Type B pancreatic cell (in vitro differentiated cells): ENCODE results near the gene CHST13. TPM values are rescaled to one million over a fixed set of nuclear protein-coding genes. Genes with fewer than 3 reads are reported as not detected.

Experiments
- DNase-seq: peaks from one replicate; pipeline ENCODE4 v3.0.0; 2021; ENCODE audit warnings: mixed read lengths; ENCODE audit not compliant: unreplicated experiment; ENCODE audit errors: extremely low spot score
- H3K27ac Mint-ChIP-seq: 2 replicates; pipeline ENCODE4 v1.8.0; 2021; ENCODE audit warnings: mild to moderate bottlenecking, mixed read lengths
- H3K27me3 Mint-ChIP-seq: 2 replicates; pipeline ENCODE4 v1.8.0; 2021; ENCODE audit warnings: mixed read lengths
- H3K36me3 Mint-ChIP-seq: 2 replicates; pipeline ENCODE4 v1.8.0; 2021; ENCODE audit warnings: mixed read lengths
- H3K4me1 Mint-ChIP-seq: one replicate; pipeline ENCODE4 v1.8.0; 2021; ENCODE audit warnings: mixed read lengths; ENCODE audit not compliant: unreplicated experiment
- H3K4me3 Mint-ChIP-seq: 2 replicates; pipeline ENCODE4 v1.8.0; 2021; ENCODE audit warnings: mild to moderate bottlenecking, mixed read lengths
- H3K9me3 Mint-ChIP-seq: 2 replicates; pipeline ENCODE4 v1.8.0; 2021; ENCODE audit warnings: mixed read lengths
- CTCF ChIP-seq: fragments of 200-600 bp; sonication (generic); conservative IDR thresholded peaks from 2 replicates; pipeline ENCODE4 v1.5.0; 2021; ENCODE audit warnings: antibody characterized with exemption, mild to moderate bottlenecking
- total RNA-seq: library from RNA; stranded (reverse); gene quantifications from 2 replicates; pipeline ENCODE4 v1.2.1, GENCODE V29; 2021; ENCODE audit warnings: low replicate concordance

The CHST13 gene
- total RNA-seq, 1 donor from 2014 or later: 0.31 TPM

- DNase-seq: peak; percentile 58
- no peak overlapping the region for H3K27ac Mint-ChIP-seq
- H3K36me3 Mint-ChIP-seq: no peaks in the 10 kb centered on the region
- peaks cover 27% of the 10 kb centered on the region for H3K27me3 Mint-ChIP-seq
- TF ChIP-seq CTCF: no peak
- H3K4me1 Mint-ChIP-seq: no peaks in the 10 kb centered on the region
- no peak overlapping the region for H3K4me3 Mint-ChIP-seq
- H3K9me3 Mint-ChIP-seq: no peaks in the 10 kb centered on the region
Observed at GRCh38 chr3:126538316-126538715, 14.4 kb downstream of the CHST13 start.

- Mint-ChIP-seq H3K9me3 (no peaks in the 10 kb centered on the region), H3K4me3 (no peak overlapping the region), H3K36me3 (no peaks in the 10 kb centered on the region), H3K27me3 (peaks cover 21% of the 10 kb centered on the region), H3K4me1 (no peaks in the 10 kb centered on the region), H3K27ac (no peak overlapping the region)
- DNase-seq: peak; percentile 24
- TF ChIP-seq CTCF: no peak
Observed at GRCh38 chr3:126538966-126539365, 15.0 kb downstream of the CHST13 start.

- no peak for TF ChIP-seq CTCF
- H3K9me3 Mint-ChIP-seq: no peaks in the 10 kb centered on the region
- peak; percentile 34 for DNase-seq
- no peak overlapping the region for H3K27ac Mint-ChIP-seq
- peaks cover 13% of the 10 kb centered on the region for H3K27me3 Mint-ChIP-seq
- no peaks in the 10 kb centered on the region for H3K36me3 Mint-ChIP-seq
- H3K4me1 Mint-ChIP-seq: no peaks in the 10 kb centered on the region
- no peak overlapping the region for H3K4me3 Mint-ChIP-seq
Observed at GRCh38 chr3:126539558-126540250, 15.7 kb downstream of the CHST13 start.

GRCh38 chr3:126540342-126540849 is 16.4 kb downstream of the CHST13 start:
- H3K4me1 Mint-ChIP-seq: no peaks in the 10 kb centered on the region
- H3K9me3 Mint-ChIP-seq: no peaks in the 10 kb centered on the region
- no peak overlapping the region for H3K4me3 Mint-ChIP-seq
- TF ChIP-seq CTCF: no peak
- peaks cover 9% of the 10 kb centered on the region for H3K27me3 Mint-ChIP-seq
- H3K36me3 Mint-ChIP-seq: no peaks in the 10 kb centered on the region
- no peak overlapping the region for H3K27ac Mint-ChIP-seq
- DNase-seq: no peak

GRCh38 chr3:126540951-126541627 is 17.1 kb downstream of the CHST13 start:
- no peaks in the 10 kb centered on the region for H3K36me3 Mint-ChIP-seq
- H3K27ac Mint-ChIP-seq: no peak overlapping the region
- H3K9me3 Mint-ChIP-seq: no peaks in the 10 kb centered on the region
- H3K4me1 Mint-ChIP-seq: no peaks in the 10 kb centered on the region
- peak; percentile 40 for DNase-seq
- no peak overlapping the region for H3K4me3 Mint-ChIP-seq
- no peak for TF ChIP-seq CTCF
- H3K27me3 Mint-ChIP-seq: peaks cover 4% of the 10 kb centered on the region
